MM.1S (cell line): ENCODE data around the gene GJD4.

Experiments used
- EZH2 ChIP-seq: fragments of 300-600 bp; sonication (generic); optimal IDR thresholded peaks from 2 replicates; pipeline ENCODE3; 2017; ENCODE audit warnings: low read depth, mild to moderate bottlenecking, antibody characterized with exemption, low read length, mixed read lengths
- EZH2phosphoT487 ChIP-seq: fragments of 300-600 bp; sonication (generic); IDR thresholded peaks from 2 replicates; pipeline ENCODE4 v1.6.1; 2018; ENCODE audit warnings: antibody characterized with exemption, low read length
- TF ChIP-seq, protein P1 (sequence below): fragments of 300-600 bp; sonication (generic); IDR thresholded peaks from 2 replicates; pipeline ENCODE4 v1.5.1; 2016; ENCODE audit warnings: antibody characterized with exemption, low read length, mixed read lengths

DNA sequence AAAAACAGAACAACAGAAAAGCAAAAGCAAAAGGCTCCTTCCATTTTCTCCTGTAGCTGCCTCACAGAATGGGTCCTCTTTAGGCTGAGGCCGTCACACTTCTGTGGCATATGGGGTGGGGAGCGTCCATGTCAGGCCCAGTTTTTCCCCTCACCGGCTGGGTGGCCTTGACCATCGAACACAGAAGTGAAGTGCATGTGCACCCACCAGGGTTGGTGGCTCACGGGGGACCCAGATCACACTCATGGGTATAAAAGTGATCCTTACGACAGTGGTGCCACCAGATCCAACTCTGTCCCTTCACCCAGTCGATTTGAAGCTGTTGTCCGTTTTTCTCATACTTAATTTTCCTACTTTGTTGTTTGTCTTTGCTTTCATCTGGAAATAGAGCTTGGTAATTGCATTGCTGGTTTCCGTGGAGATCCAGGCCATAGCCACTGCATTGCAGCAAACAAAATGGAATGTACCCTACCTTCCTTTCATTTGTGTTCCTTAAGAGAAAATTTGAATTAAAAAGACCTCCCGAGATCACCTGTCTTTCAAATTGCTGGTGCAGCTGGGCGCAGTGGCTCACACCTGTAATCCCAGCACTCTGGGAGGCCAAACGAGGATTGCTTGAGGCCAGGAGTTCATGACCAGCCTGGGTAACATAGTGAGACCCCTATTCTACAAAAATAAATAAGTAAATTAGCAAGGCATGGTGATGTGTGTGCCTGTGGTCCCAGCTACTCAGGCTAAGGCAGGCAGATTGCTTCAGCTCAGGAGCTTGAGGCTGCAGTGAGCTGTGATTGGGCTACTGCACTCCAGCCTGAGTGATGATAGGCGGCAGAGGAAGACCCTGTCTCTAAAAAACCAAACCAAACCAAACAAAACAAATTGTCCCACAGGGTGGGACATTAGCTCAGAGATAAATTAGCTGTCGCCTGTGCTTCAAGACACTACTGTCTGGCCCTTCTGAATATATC lies 10.7 kb upstream of the GJD4 start:
- TF ChIP-seq, protein P1, sequence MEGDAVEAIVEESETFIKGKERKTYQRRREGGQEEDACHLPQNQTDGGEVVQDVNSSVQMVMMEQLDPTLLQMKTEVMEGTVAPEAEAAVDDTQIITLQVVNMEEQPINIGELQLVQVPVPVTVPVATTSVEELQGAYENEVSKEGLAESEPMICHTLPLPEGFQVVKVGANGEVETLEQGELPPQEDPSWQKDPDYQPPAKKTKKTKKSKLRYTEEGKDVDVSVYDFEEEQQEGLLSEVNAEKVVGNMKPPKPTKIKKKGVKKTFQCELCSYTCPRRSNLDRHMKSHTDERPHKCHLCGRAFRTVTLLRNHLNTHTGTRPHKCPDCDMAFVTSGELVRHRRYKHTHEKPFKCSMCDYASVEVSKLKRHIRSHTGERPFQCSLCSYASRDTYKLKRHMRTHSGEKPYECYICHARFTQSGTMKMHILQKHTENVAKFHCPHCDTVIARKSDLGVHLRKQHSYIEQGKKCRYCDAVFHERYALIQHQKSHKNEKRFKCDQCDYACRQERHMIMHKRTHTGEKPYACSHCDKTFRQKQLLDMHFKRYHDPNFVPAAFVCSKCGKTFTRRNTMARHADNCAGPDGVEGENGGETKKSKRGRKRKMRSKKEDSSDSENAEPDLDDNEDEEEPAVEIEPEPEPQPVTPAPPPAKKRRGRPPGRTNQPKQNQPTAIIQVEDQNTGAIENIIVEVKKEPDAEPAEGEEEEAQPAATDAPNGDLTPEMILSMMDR: no peak
- TF ChIP-seq EZH2phosphoT487 (no peak), EZH2 (no peak)
